ENCODE data around the gene MYLK2. TPM values are rescaled to one million over a fixed set of nuclear protein-coding genes. Genes with fewer than 3 reads are reported as not detected.

MYLK2 gene
- polyA plus RNA-seq, 1 donor from 2014 or later: 0.22 TPM

- no peak overlapping the region for H3K27ac ChIP-seq (ENCODE audit: low read length)
- H3K9me2 ChIP-seq (ENCODE audit: insufficient read depth, low read length): no peaks in the 10 kb centered on the region
- no peaks in the 10 kb centered on the region for H3K27me3 ChIP-seq (ENCODE audit: insufficient read depth, low read depth, low read length)
- H2AFZ ChIP-seq (ENCODE audit: low read depth, low read length): no peak overlapping the region
- no peaks in the 10 kb centered on the region for H3F3A ChIP-seq (ENCODE audit: insufficient read depth, low read length, poor library complexity, severe bottlenecking)
- H4K20me1 ChIP-seq (ENCODE audit: insufficient read depth): no peaks in the 10 kb centered on the region
- no peaks in the 10 kb centered on the region for H3K79me2 ChIP-seq (replicated peaks; ENCODE audit: insufficient read depth, low read length)
- H3K4me2 ChIP-seq (ENCODE audit: low read length): no peak overlapping the region
- H3K4me3 ChIP-seq (ENCODE audit: low read length): no peak overlapping the region
- TF ChIP-seq RAD21 (conservative IDR thresholded peaks at IDR 0.05): no peak
- no peaks in the 10 kb centered on the region for H3K36me3 ChIP-seq (ENCODE audit: insufficient read depth, low read length)
- no peaks in the 10 kb centered on the region for H3K9me3 ChIP-seq (ENCODE audit: low read length)
- H3K9ac ChIP-seq (ENCODE audit: low read length): no peak overlapping the region
Observed at GRCh38 chr20:31816221-31816620, 2.9 kb upstream of the MYLK2 start.

- no peaks in the 10 kb centered on the region for H3K79me2 ChIP-seq (replicated peaks; ENCODE audit: insufficient read depth, low read length)
- no peaks in the 10 kb centered on the region for H3K9me3 ChIP-seq (ENCODE audit: low read length)
- no peak for TF ChIP-seq CTCF (IDR thresholded peaks at IDR 0.05; ENCODE audit: poor library complexity, severe bottlenecking)
- no peak for TF ChIP-seq EP300 (conservative IDR thresholded peaks at IDR 0.05; ENCODE audit: poor library complexity, severe bottlenecking)
- TF ChIP-seq TAF1 (IDR thresholded peaks at IDR 0.05; ENCODE audit: low read depth): no peak
- TF ChIP-seq POLR2AphosphoS5 (IDR thresholded peaks at IDR 0.05): no peak
- TF ChIP-seq SMC3 (conservative IDR thresholded peaks at IDR 0.05; ENCODE audit: poor library complexity): no peak
- TF ChIP-seq MXI1 (conservative IDR thresholded peaks at IDR 0.05; ENCODE audit: poor library complexity, severe bottlenecking): no peak
- no peak for TF ChIP-seq RAD21 (conservative IDR thresholded peaks at IDR 0.05)
- TF ChIP-seq EZH2 (IDR thresholded peaks at IDR 0.05; ENCODE audit: borderline replicate concordance, insufficient read depth, low read length, poor library complexity, severe bottlenecking): no peak
- TF ChIP-seq REST (IDR thresholded peaks at IDR 0.05; ENCODE audit: borderline replicate concordance): no peak
- no peak overlapping the region for H3K9ac ChIP-seq (ENCODE audit: low read length)
- no peaks in the 10 kb centered on the region for H4K20me1 ChIP-seq (ENCODE audit: insufficient read depth)
- H3K27ac ChIP-seq (ENCODE audit: low read length): no peak overlapping the region
- H3K4me2 ChIP-seq (ENCODE audit: low read length): no peak overlapping the region
- no peak overlapping the region for H2AFZ ChIP-seq (ENCODE audit: low read depth, low read length)
- no peaks in the 10 kb centered on the region for H3K36me3 ChIP-seq (ENCODE audit: insufficient read depth, low read length)
- H3F3A ChIP-seq (ENCODE audit: insufficient read depth, low read length, poor library complexity, severe bottlenecking): no peaks in the 10 kb centered on the region
- H3K9me2 ChIP-seq (ENCODE audit: insufficient read depth, low read length): no peaks in the 10 kb centered on the region
- H3K4me3 ChIP-seq (ENCODE audit: low read length): no peak overlapping the region
- no peaks in the 10 kb centered on the region for H3K27me3 ChIP-seq (ENCODE audit: insufficient read depth, low read depth, low read length)
Observed at GRCh38 chr20:31817461-31817860, 1.7 kb upstream of the MYLK2 start.

GRCh38 chr20:31818376-31818908 is 714 bp upstream of the MYLK2 start:
- Histone ChIP-seq H3K36me3 (ENCODE audit: insufficient read depth, low read length) (no peaks in the 10 kb centered on the region), H4K20me1 (ENCODE audit: insufficient read depth) (no peaks in the 10 kb centered on the region), H3K79me2 (replicated peaks; ENCODE audit: insufficient read depth, low read length) (no peaks in the 10 kb centered on the region), H3K27me3 (ENCODE audit: insufficient read depth, low read depth, low read length) (no peaks in the 10 kb centered on the region), H3K4me2 (ENCODE audit: low read length) (no peak overlapping the region), H3K4me3 (ENCODE audit: low read length) (no peak overlapping the region), H3K27ac (ENCODE audit: low read length) (no peak overlapping the region), H3F3A (ENCODE audit: insufficient read depth, low read length, poor library complexity, severe bottlenecking) (no peaks in the 10 kb centered on the region), H3K9me3 (ENCODE audit: low read length) (no peaks in the 10 kb centered on the region), H2AFZ (ENCODE audit: low read depth, low read length) (no peak overlapping the region), H3K9me2 (ENCODE audit: insufficient read depth, low read length) (no peaks in the 10 kb centered on the region), H3K9ac (ENCODE audit: low read length) (no peak overlapping the region)
- no peak for TF ChIP-seq SMC3 (conservative IDR thresholded peaks at IDR 0.05; ENCODE audit: poor library complexity)
- no peak for TF ChIP-seq EZH2 (IDR thresholded peaks at IDR 0.05; ENCODE audit: borderline replicate concordance, insufficient read depth, low read length, poor library complexity, severe bottlenecking)
- TF ChIP-seq TAF1 (IDR thresholded peaks at IDR 0.05; ENCODE audit: low read depth): no peak
- TF ChIP-seq RAD21 (conservative IDR thresholded peaks at IDR 0.05): no peak
- TF ChIP-seq POLR2AphosphoS5 (IDR thresholded peaks at IDR 0.05): no peak
- no peak for TF ChIP-seq EP300 (conservative IDR thresholded peaks at IDR 0.05; ENCODE audit: poor library complexity, severe bottlenecking)
- no peak for TF ChIP-seq REST (IDR thresholded peaks at IDR 0.05; ENCODE audit: borderline replicate concordance)
- TF ChIP-seq MXI1 (conservative IDR thresholded peaks at IDR 0.05; ENCODE audit: poor library complexity, severe bottlenecking): no peak
- TF ChIP-seq CTCF (IDR thresholded peaks at IDR 0.05; ENCODE audit: poor library complexity, severe bottlenecking): no peak

Measured in neural cell (in vitro differentiated cells).